Muscle layer of colon (tissue), 2 donors: ENCODE results near the gene PAQR8.
A peak's percentile ranks its signal among the peaks of the same experiment; 100 is the strongest.

Experiments
- H3K27ac ChIP-seq: one replicate; pipeline ENCODE4 v1.7.0; 2013; ENCODE audit warnings: low read depth, mild to moderate bottlenecking, low read length, moderate library complexity
- H3K27me3 ChIP-seq, 2 donors: one replicate each; pipeline ENCODE4 v1.7.0; 2013; ENCODE audit warnings: low read length in 2 of 2, mild to moderate bottlenecking in 2 of 2; ENCODE audit not compliant: insufficient read depth in 2 of 2, control insufficient read depth in 1 of 2
- H3K36me3 ChIP-seq: one replicate; pipeline ENCODE4 v1.7.0; 2013; ENCODE audit warnings: mild to moderate bottlenecking, low read length; ENCODE audit not compliant: insufficient read depth
- H3K4me1 ChIP-seq: one replicate; pipeline ENCODE4 v1.7.0; 2013; ENCODE audit warnings: mild to moderate bottlenecking, low read length; ENCODE audit not compliant: insufficient read depth
- H3K4me3 ChIP-seq, 2 donors: one replicate each; pipeline ENCODE4 v1.7.0; 2013; ENCODE audit warnings: low read length in 2 of 2, low read depth in 1 of 2, mild to moderate bottlenecking in 1 of 2, moderate library complexity in 1 of 2
- H3K9ac ChIP-seq: one replicate; pipeline ENCODE4 v1.7.0; 2013; ENCODE audit warnings: low read length
- H3K9me3 ChIP-seq: one replicate; pipeline ENCODE4 v1.7.0; 2013; ENCODE audit warnings: mild to moderate bottlenecking, low read length
- donor health status: abdominal sarcoma.
- donor health status: Adenocarcinoma of cecum.

Gene PAQR8

DNA sequence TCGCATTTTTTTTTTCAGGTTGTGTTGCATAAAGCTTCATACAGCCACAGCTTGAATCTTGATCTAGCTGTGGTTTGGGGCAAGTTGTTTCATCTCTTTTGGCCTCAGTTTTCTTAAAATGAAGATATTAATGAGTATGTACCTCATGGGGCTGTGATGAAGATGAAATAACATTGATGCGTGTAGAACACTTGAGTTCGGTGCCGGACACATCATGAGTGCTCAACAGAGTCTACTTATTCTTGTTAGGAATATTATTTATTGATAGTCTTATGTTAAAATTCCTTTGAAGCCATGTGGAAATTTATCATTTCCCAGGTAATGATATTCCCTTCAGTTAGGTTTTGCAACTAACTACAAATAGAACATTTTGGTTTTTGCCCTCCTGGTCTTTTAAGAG, 3.4 kb downstream of the PAQR8 start:
- Histone ChIP-seq H3K9ac (no peak overlapping the region), H3K9me3 (no peaks in the 10 kb centered on the region), H3K36me3 (no peaks in the 10 kb centered on the region), H3K4me1 (peaks cover 26% of the 10 kb centered on the region), H3K27ac (no peak overlapping the region), H3K4me3 (no peak overlapping the region), H3K27me3 (no peaks in the 10 kb centered on the region)

DNA sequence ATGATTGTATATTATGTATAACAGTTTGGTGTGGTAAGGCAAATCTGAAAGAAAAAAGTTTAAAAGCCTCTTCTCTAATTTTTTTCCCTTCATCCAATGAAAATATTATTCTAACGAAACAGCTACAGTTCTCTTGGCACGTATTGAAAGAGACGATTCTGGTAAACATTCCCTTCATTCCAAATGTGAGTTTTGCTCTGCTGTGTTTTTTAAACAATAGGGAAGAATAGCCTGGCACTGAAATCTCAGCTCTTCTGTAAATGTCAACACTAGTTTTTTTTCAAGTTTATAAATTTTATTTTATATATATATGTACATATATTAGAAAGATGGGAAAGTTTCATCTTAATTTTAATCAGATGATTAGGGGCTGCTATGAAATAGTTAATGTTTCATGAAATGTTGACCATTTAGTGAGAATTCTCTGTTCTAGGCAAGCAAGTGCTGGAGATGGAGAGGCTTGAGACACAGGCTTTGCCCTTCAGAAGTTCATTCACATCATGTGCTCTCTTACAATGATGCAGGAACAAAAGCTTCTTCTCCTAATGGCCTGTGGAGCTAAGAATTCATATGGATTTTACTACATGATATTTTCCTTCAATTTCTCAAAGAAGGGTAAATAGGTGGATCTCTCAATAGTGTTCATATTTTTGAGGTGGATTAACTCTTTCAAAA, 4.1 kb downstream of the PAQR8 start:
- Histone ChIP-seq H3K4me3 (no peak overlapping the region), H3K9ac (no peak overlapping the region), H3K36me3 (no peaks in the 10 kb centered on the region), H3K4me1 (peaks cover 19% of the 10 kb centered on the region), H3K27me3 (no peaks in the 10 kb centered on the region), H3K9me3 (no peaks in the 10 kb centered on the region), H3K27ac (no peak overlapping the region)

DNA sequence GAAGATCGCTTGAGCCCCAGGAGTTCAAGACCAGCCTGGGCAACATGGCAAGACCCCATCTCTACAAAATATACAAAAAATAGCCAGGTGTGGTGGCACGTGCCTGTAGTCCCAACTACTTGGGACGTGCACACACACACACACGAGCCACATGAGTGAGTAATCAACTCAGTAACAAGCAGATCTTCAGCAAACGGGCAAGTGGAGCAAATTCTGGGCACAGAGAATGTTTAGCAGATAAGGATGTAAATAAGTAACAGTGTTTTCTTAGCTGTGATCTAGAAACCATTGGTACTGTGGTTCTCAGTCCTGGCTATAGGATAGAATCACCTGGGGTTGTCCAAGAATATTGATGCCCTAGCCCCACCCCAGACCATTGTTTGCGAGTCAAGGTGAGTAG, 6.1 kb downstream of the PAQR8 start:
- H3K36me3 ChIP-seq, result no peaks in the 10 kb centered on the region
- peaks cover 14% of the 10 kb centered on the region for H3K4me1 ChIP-seq
- H3K27ac ChIP-seq, result no peak overlapping the region
- H3K9ac ChIP-seq, result no peak overlapping the region
- no peaks in the 10 kb centered on the region for H3K27me3 ChIP-seq
- H3K9me3 ChIP-seq, result no peaks in the 10 kb centered on the region
- no peak overlapping the region for H3K4me3 ChIP-seq

DNA sequence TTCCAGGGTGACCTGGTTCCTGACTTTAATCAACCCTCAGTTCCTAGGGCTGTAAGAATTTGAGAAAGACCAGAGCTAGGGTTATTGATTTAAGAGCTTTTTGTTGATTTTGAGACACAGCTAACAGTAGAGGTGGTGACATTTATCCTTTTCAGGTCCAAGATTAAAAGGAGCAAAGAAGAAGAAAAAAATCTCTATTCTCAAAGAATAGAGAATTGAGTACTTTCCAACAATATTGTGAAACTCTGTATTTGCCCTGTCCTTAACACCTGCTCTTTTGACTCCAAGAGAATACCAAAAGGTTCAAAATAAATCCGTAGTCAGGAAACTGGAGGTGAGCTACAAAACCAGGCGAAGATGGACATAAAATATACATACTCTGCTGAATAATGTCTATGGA, 7.3 kb downstream of the PAQR8 start:
- Histone ChIP-seq H3K36me3 (no peaks in the 10 kb centered on the region), H3K4me3 (no peak overlapping the region), H3K9me3 (no peaks in the 10 kb centered on the region), H3K9ac (no peak overlapping the region), H3K27me3 (no peaks in the 10 kb centered on the region), H3K27ac (no peak overlapping the region), H3K4me1 (peaks cover 5% of the 10 kb centered on the region)

DNA sequence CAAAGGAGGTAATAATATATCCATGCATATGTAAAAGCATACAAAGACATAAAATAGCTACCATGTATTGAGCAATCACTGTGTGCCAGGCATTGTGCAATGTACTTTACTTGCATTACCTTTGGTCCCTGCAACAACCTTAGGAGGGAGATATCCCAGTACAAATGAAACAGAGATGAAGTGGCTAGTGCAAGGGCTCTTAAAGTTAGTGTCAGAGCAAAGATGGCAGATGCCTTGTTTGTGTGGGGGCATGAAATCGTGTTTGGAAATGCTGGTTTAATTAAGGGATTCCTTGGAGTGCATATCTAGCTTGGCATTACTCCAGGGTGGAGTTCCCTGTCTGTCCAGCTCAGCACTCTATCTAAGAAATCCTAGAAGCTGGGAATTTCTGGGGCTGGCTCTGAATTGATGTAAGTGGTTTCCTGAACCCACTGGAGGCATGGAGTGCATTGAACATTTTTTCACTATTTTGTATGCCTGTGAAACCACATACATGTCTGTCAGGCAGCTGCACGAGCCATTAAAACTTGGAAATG, 9.8 kb downstream of the PAQR8 start:
- no peak overlapping the region for H3K4me3 ChIP-seq
- no peaks in the 10 kb centered on the region for H3K9me3 ChIP-seq
- H3K4me1 ChIP-seq, result peaks cover 8% of the 10 kb centered on the region
- no peak overlapping the region for H3K27ac ChIP-seq
- H3K9ac ChIP-seq, result no peak overlapping the region
- H3K27me3 ChIP-seq, result no peaks in the 10 kb centered on the region
- no peaks in the 10 kb centered on the region for H3K36me3 ChIP-seq

DNA sequence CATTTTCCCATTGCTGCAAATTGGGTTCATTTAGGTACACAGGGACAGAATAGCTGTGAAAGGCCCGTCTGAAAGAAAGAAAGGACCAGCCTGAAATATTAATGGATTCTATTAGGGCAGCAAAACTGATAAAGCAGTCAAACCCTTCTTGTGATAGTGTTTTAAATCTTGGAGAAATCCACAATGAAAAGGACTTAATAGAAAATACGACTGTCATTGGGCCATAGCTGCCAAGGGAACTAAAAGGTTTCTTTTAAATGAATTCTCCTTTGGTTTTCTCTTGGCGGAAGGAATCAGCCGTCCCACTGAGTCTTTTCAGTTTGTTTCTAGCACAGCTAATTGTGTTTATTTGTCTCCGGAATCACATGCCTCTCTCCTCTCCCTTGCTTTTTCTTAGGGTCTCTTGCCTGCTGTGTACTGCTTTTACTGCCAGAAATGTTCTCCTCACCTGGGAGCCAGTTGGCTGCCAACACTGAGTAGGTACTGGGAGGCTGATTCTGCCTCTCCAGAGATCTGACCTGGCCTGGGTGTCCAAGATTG, 11.3 kb downstream of the PAQR8 start:
- no peaks in the 10 kb centered on the region for H3K36me3 ChIP-seq
- H3K9ac ChIP-seq, result no peak overlapping the region
- H3K4me1 ChIP-seq, result peaks cover 8% of the 10 kb centered on the region
- no peaks in the 10 kb centered on the region for H3K27me3 ChIP-seq
- no peaks in the 10 kb centered on the region for H3K9me3 ChIP-seq
- H3K27ac ChIP-seq, result no peak overlapping the region
- no peak overlapping the region for H3K4me3 ChIP-seq

DNA sequence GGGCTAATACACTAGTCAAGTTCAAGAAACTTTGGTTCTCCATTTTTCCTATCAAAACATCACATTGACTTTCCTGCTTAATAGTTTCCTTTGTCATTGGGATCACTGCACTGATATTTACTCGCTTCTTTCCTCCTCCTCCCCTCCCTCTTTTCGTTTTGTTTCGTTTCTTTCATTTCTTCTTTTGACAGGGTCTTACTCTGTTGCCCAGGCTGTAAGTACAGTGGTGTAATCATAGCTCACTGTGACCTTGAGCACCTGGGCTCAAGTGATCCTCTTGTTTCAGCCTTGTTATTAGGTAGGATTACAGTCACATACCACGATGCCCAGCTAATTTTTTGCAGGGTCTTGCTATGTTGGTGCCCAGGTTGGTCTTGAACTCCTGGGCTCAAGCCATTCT, 12.3 kb downstream of the PAQR8 start:
- Histone ChIP-seq H3K27ac (no peak overlapping the region), H3K27me3 (no peaks in the 10 kb centered on the region), H3K9me3 (no peaks in the 10 kb centered on the region), H3K4me1 (peaks cover 8% of the 10 kb centered on the region), H3K4me3 (no peak overlapping the region), H3K36me3 (no peaks in the 10 kb centered on the region), H3K9ac (no peak overlapping the region)

DNA sequence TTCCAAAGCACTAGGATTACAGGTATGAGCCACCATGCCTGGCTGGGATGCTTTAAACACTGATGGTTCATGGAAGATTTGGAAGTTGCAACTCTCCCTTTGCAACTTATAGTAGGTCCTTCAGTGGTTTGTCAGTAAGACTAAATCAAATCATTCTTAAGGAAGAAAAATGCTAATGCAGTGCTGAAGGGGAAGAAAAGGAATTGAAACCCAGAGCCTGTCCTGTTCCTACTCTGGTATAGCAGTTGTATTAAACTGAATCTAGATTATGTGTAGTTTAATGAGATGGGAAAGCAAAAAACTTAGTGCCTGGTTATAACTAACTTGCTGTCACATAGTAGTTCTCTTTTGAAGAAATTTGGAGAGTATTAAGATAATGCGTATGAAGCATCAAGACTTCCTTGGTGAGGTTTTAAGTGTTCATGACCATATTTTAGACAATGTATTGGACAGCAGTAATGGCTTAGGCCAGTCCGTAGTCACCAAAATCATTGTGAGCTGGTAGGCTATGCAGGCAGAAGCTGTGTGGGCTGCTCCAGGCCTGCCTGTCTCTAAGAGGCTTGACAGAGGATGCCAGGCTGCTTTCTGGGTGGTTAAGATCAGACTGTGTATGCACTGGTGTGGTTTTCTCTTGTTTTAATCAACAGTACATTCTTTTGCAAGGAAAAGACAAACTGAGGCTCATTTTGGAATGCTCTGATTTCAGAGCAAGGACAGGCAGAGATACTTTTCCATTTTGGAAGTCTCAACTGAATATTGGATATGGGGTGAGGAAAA, 14.0 kb downstream of the PAQR8 start:
- H3K9me3 ChIP-seq, result no peaks in the 10 kb centered on the region
- H3K36me3 ChIP-seq, result no peaks in the 10 kb centered on the region
- H3K9ac ChIP-seq, result no peak overlapping the region
- no peaks in the 10 kb centered on the region for H3K27me3 ChIP-seq
- H3K27ac ChIP-seq, result peak overlapping the region; percentile 23
- H3K4me1 ChIP-seq, result peaks cover 8% of the 10 kb centered on the region
- H3K4me3 ChIP-seq, result no peak overlapping the region

DNA sequence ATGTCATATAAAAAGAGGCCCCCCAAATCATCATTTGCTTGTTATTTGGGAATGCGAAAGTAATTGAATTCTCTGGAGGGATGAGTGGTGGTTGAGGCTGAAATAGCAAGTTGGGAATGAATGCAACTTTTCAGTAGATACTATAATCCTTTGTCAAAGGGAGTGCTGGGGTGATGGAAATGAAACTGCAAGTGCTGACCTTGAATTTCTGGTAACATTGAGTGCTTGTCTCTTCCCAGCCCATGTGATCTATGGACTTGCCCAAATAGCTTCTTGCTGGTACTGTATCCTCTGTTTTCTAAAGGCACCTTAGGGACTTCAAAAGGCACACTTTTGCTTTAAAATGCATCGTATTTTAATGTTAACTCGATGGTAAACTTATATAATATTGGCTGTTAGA, 14.8 kb downstream of the PAQR8 start:
- Histone ChIP-seq H3K9ac (no peak overlapping the region), H3K9me3 (no peaks in the 10 kb centered on the region), H3K4me1 (peaks cover 8% of the 10 kb centered on the region), H3K27me3 (no peaks in the 10 kb centered on the region), H3K4me3 (no peak overlapping the region), H3K27ac (no peak overlapping the region), H3K36me3 (no peaks in the 10 kb centered on the region)

DNA sequence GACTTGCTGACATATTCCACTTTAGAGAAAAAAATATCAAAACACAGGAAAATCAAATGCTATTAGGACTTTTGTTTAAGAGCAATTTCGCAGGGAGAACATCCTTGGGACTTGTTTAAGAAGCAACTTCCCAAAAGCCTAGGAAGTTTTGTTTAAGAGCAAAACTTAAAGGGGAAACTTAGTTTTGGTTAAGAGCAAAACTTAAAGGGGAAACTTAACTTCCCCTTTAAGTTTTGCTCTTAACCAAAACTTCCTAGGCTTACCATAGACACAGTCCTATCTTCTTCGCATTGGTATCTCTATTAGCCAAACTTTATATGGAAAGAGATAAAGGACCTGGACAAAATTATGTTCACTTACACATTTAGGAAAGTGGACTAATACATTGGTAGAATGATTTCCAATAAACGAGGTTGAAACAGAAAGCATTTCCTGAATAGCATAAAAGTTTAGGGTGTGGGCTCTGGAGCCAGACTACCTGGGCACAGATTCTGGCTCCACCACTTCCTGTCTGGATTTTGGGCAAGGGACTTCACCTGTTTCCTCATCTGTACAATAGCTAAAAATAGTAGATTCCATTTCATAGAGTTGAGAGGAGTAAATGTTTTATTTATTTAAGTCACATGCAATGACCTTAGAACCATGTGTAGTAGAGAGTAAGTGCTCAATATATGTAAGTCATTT, 15.7 kb downstream of the PAQR8 start:
- H3K9me3 ChIP-seq, result no peaks in the 10 kb centered on the region
- no peak overlapping the region for H3K27ac ChIP-seq
- H3K9ac ChIP-seq, result no peak overlapping the region
- no peaks in the 10 kb centered on the region for H3K36me3 ChIP-seq
- H3K4me1 ChIP-seq, result peaks cover 8% of the 10 kb centered on the region
- H3K27me3 ChIP-seq, result no peaks in the 10 kb centered on the region
- no peak overlapping the region for H3K4me3 ChIP-seq

DNA sequence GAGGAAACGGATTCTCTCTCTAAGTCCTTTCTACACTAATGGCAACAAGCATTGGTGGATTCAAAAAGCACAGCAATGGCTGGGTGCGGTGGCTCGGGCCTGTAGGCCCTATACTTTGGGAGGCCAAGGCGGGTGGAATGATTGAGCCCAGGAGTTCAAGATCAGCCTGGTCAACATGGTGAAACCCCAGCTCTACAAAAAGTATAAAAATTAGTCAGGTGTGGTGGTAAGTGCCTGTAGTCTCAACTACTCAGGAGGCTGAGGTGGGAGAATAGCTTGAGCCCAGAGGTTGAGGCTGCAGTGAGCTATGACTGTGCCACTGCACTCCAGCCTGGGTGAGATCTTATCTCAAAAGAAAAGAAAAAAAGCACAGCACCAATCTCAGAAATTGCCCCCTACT, 19.3 kb downstream of the PAQR8 start:
- H3K9ac ChIP-seq, result no peak overlapping the region
- H3K27ac ChIP-seq, result no peak overlapping the region
- no peaks in the 10 kb centered on the region for H3K9me3 ChIP-seq
- peaks cover 2% of the 10 kb centered on the region for H3K4me1 ChIP-seq
- H3K36me3 ChIP-seq, result no peaks in the 10 kb centered on the region
- H3K27me3 ChIP-seq, result no peaks in the 10 kb centered on the region
- H3K4me3 ChIP-seq, result no peak overlapping the region
